Pons (tissue), 1 donor: ENCODE data around the gene PSPN.
A peak's percentile ranks its signal among the peaks of the same experiment; 100 is the strongest.

ENCODE experiments used
- DNase-seq: peaks from one replicate; pipeline ENCODE4 v3.0.0-alpha.2; 2016; ENCODE audit warnings: low spot score

The PSPN gene

GRCh38 chr19:6375411-6376010 lies at the start of gene PSPN:
Gene PSPN (minus strand): TSS chr19:6375933. CDS start chr19:6375849, 84 bp downstream.
- DNase-seq: no peak

- peak; percentile 100 for DNase-seq
Measured at GRCh38 chr19:6424939-6425731, 49.4 kb upstream of the PSPN start.

GRCh38 chr19:6424195-6424938 lies 48.6 kb upstream of the PSPN start, which contains the start of gene KHSRP:
Gene KHSRP (minus strand): TSS chr19:6424811. CDS start chr19:6424701, 110 bp downstream.
- DNase-seq: no peak

GRCh38 chr19:6423499-6424194 lies 47.9 kb upstream of the PSPN start:
- peak; percentile 24 for DNase-seq

- DNase-seq: no peak
Measured at GRCh38 chr19:6421075-6422014, 45.6 kb upstream of the PSPN start.

GRCh38 chr19:6418562-6418932 lies 42.8 kb upstream of the PSPN start:
- DNase-seq: no peak

- DNase-seq: peak; percentile 40
Measured at GRCh38 chr19:6417713-6418561, 42.2 kb upstream of the PSPN start.

GRCh38 chr19:6416658-6417405 lies 41.1 kb upstream of the PSPN start:
- DNase-seq: no peak

GRCh38 chr19:6415591-6416190 lies 40.0 kb upstream of the PSPN start:
- no peak for DNase-seq

- no peak for DNase-seq
Measured at GRCh38 chr19:6414793-6415590, 39.3 kb upstream of the PSPN start.

GRCh38 chr19:6413721-6414643 lies 38.2 kb upstream of the PSPN start:
- DNase-seq: no peak

- no peak for DNase-seq
Measured at GRCh38 chr19:6413291-6413690, 37.6 kb upstream of the PSPN start.

GRCh38 chr19:6412447-6413091 lies 36.8 kb upstream of the PSPN start:
- DNase-seq: no peak

- no peak for DNase-seq
Measured at GRCh38 chr19:6412061-6412446, 36.3 kb upstream of the PSPN start.

- DNase-seq: no peak
Measured at GRCh38 chr19:6409346-6409745, 33.6 kb upstream of the PSPN start.

- DNase-seq: no peak
Measured at GRCh38 chr19:6406401-6406800, 30.7 kb upstream of the PSPN start.
